Hepatocyte (in vitro differentiated cells): Measurements from ENCODE around the gene GPRC5A.

Experiments
- EZH2 ChIP-seq: fragments of 200-600 bp; sonication (generic); IDR thresholded peaks from 2 replicates; pipeline ENCODE4 v1.6.1; 2016; ENCODE audit warnings: antibody characterized with exemption, mild to moderate bottlenecking, borderline replicate concordance
- EZH2phosphoT487 ChIP-seq: fragments of 200-600 bp; sonication (generic); IDR thresholded peaks from one replicate; pipeline ENCODE4 v1.6.1; 2018; ENCODE audit warnings: antibody characterized with exemption, mild to moderate bottlenecking, low read depth, moderate library complexity; ENCODE audit not compliant: unreplicated experiment, severe bottlenecking
- TF ChIP-seq, protein P1 (sequence below): fragments of 200-600 bp; sonication (generic); IDR thresholded peaks from 2 replicates; pipeline ENCODE4 v1.5.1; 2016; ENCODE audit warnings: antibody characterized with exemption, mild to moderate bottlenecking; ENCODE audit not compliant: poor library complexity

DNA sequence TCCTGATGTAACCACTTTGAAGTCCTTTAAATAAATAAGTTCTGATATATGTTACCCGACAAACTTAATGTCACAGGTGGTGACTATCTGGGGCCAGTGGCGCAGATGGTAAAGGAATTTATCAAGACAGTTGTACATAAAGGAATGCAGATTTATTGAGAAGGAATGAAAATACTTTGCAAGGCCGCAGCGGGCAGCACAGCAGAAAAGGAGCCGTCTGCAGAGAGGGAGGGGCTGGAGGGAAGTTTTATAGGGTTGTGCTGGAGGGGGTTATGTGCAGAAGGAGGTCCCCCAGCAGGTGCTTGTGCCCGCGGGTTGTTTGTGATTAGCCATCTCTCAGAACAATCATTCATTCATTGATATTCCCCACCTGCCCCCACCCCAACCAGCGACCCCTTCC lies 43.2 kb downstream of the GPRC5A start:
- TF ChIP-seq, protein P1, sequence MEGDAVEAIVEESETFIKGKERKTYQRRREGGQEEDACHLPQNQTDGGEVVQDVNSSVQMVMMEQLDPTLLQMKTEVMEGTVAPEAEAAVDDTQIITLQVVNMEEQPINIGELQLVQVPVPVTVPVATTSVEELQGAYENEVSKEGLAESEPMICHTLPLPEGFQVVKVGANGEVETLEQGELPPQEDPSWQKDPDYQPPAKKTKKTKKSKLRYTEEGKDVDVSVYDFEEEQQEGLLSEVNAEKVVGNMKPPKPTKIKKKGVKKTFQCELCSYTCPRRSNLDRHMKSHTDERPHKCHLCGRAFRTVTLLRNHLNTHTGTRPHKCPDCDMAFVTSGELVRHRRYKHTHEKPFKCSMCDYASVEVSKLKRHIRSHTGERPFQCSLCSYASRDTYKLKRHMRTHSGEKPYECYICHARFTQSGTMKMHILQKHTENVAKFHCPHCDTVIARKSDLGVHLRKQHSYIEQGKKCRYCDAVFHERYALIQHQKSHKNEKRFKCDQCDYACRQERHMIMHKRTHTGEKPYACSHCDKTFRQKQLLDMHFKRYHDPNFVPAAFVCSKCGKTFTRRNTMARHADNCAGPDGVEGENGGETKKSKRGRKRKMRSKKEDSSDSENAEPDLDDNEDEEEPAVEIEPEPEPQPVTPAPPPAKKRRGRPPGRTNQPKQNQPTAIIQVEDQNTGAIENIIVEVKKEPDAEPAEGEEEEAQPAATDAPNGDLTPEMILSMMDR, result no peak
- TF ChIP-seq EZH2phosphoT487 (no peak), EZH2 (no peak)
